Measurements from ENCODE around the gene WDR89. TPM values are rescaled to one million over a fixed set of nuclear protein-coding genes. Genes with fewer than 3 reads are reported as not detected.
"Not testable (repeated sequence)": the region's sequence is repeated elsewhere in the genome, so short reads cannot be mapped to it uniquely, and the experiment has no call there.

WDR89 gene
- total RNA-seq, 4 donors from 2014 or later: 5.9 to 18.8 (median 12.5) TPM

- peaks cover 0 to 28% of the 10 kb centered on the region in 2 donors for H3K36me3 ChIP-seq
- ATAC-seq: no peak
- TF ChIP-seq EP300 (IDR thresholded peaks at IDR 0.05) (no peak), POLR2A (IDR thresholded peaks at IDR 0.05) (no peak), CTCF (IDR thresholded peaks at IDR 0.05) (no peak), POLR2AphosphoS5 (IDR thresholded peaks at IDR 0.05) (no peak)
- no peaks in the 10 kb centered on the region for H3K4me1 ChIP-seq
- no peak overlapping the region for H3K4me3 ChIP-seq
- no peaks in the 10 kb centered on the region for H3K27me3 ChIP-seq
- H3K9me3 ChIP-seq: no peaks in the 10 kb centered on the region
- no peak overlapping the region for H3K27ac ChIP-seq
- 86 to 100% methylated on average over 1 to 5 of the region's 5 CpGs for WGBS, 2 donors (ENCODE audit: low coverage in 1 of 2)
Observed at GRCh38 chr14:63603749-63604277, 37.9 kb downstream of the WDR89 start.

GRCh38 chr14:63598807-63599206 is 42.9 kb downstream of the WDR89 start:
- WGBS, 2 donors (ENCODE audit: low coverage in 1 of 2): 85 to 89% methylated on average over 4 of the region's 4 CpGs
- ATAC-seq: no peak

GRCh38 chr14:63596998-63597658 is 44.5 kb downstream of the WDR89 start:
- Histone ChIP-seq H3K27me3 (no peaks in the 10 kb centered on the region), H3K4me1 (no peaks in the 10 kb centered on the region), H3K36me3 (peaks cover 0 to 46% of the 10 kb centered on the region in 2 donors), H3K9me3 (peaks cover 0 to 26% (median 0%) of the 10 kb centered on the region in 3 donors), H3K4me3 (no peak overlapping the region), H3K27ac (no peak overlapping the region)
- no peak for TF ChIP-seq CTCF (IDR thresholded peaks at IDR 0.05)
- no peak for TF ChIP-seq EP300 (IDR thresholded peaks at IDR 0.05)
- TF ChIP-seq POLR2A (IDR thresholded peaks at IDR 0.05): no peak
- TF ChIP-seq POLR2AphosphoS5 (IDR thresholded peaks at IDR 0.05): no peak
- no peak for ATAC-seq
- 98 to 100% methylated on average over 4 of the region's 4 CpGs for WGBS, 2 donors (ENCODE audit: low coverage in 1 of 2)

More at GRCh38 chr14:63598807-63599206, 42.9 kb downstream of the WDR89 start:
- no peaks in the 10 kb centered on the region for H3K27me3 ChIP-seq
- H3K4me1 ChIP-seq: no peaks in the 10 kb centered on the region
- H3K4me3 ChIP-seq: no peak overlapping the region
- peaks cover 0 to 16% (median 0%) of the 10 kb centered on the region in 3 donors for H3K9me3 ChIP-seq
- H3K27ac ChIP-seq: no peak overlapping the region
- peaks cover 0 to 50% of the 10 kb centered on the region in 2 donors for H3K36me3 ChIP-seq
- no peak for TF ChIP-seq POLR2AphosphoS5 (IDR thresholded peaks at IDR 0.05)
- TF ChIP-seq EP300 (IDR thresholded peaks at IDR 0.05): no peak
- TF ChIP-seq CTCF (IDR thresholded peaks at IDR 0.05): no peak
- TF ChIP-seq POLR2A (IDR thresholded peaks at IDR 0.05): no peak

GRCh38 chr14:63594455-63595372 is 47.0 kb downstream of the WDR89 start:
- no peak for ATAC-seq
- Histone ChIP-seq H3K4me1 (no peaks in the 10 kb centered on the region), H3K9me3 (peaks cover 0 to 26% (median 0%) of the 10 kb centered on the region in 3 donors), H3K4me3 (no peak overlapping the region), H3K27ac (no peak overlapping the region), H3K36me3 (peaks cover 0 to 31% of the 10 kb centered on the region in 2 donors), H3K27me3 (no peaks in the 10 kb centered on the region)
- 92 to 95% methylated on average over 22 to 27 of the region's 53 CpGs for WGBS, 2 donors (ENCODE audit: low coverage in 1 of 2)
- TF ChIP-seq EP300 (IDR thresholded peaks at IDR 0.05) (no peak), POLR2AphosphoS5 (IDR thresholded peaks at IDR 0.05) (no peak), CTCF (IDR thresholded peaks at IDR 0.05) (no peak), POLR2A (IDR thresholded peaks at IDR 0.05) (no peak)

- not testable (repeated sequence) for H3K9me3 ChIP-seq, H3K4me3 ChIP-seq, ATAC-seq, H3K27me3 ChIP-seq, H3K27ac ChIP-seq, H3K4me1 ChIP-seq, H3K36me3 ChIP-seq
- 84 to 86% methylated on average over 6 of the region's 8 CpGs for WGBS, 2 donors (ENCODE audit: low coverage in 1 of 2)
Observed at GRCh38 chr14:63583046-63583445, 58.6 kb downstream of the WDR89 start.
